Measurements from ENCODE around the gene MAP2K5.

The MAP2K5 gene

GRCh38 chr15:67678993-67679392, 136.5 kb downstream of the MAP2K5 start:
- DNase-seq: no peak

DNA sequence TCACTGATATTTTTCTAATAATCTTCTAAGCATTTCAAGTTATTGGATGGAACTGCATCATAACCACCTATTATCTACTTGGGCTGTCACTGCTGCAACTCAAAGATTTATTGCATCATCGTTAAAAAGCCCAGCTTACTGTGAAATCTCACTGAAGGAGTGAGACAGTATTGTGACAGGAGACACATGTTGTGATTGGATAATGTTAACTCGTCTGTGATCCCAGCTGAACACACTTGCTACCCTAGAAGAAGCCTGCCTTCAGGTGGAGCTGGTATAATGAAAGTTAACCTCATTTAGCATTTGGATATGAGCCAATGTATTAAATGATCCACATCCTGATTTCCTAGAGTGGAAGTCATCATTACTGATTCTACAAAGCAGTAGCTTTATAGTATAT, 138.1 kb downstream of the MAP2K5 start:
- DNase-seq: no peak

DNA sequence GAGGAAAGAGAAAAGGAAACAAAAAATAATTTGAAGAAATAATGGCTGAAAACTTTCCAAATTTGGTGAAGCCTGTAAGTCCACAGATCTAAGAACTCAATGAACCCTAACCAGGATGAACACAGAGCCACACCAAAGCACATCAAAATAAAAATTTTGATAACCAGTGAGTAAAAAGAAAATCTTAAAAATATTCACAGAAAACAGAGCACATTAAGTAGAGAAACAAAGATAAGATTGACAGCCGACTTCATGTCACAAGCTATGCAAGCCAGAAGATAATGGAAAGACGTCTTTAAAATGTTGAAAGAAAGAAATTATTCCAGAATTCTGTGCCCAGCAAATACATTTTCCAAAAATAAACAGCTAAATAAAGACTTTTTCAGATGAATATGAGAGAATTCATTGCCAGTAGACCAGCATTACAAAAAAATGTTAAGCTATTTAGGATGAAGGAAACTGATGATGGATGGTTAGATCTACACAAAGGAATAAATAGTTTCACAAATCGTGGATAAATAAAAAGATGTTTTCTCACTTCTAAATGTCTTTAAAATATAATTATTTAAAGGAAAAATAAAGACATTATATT, 142.6 kb downstream of the MAP2K5 start:
- DNase-seq: no peak

DNA sequence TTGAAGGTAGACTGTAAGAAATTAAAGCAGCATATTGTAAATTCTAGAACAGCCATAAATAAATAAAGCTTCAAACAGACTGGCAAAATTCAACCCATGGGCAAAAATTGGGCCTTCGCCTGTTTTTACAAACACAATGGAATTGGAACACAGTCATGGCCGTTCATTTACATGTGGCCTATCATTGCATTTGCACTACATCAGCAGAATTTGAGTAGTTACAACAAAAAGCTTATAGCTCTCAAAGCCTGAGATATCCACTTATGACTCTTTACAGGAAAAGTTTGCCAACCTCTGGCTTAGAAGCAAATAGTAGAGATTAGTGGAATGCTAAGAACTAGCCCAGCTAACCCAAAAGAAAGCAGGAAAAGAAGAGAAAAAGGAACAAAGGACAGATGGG, 143.2 kb downstream of the MAP2K5 start:
- DNase-seq: no peak

GRCh38 chr15:67690936-67691335, 148.4 kb downstream of the MAP2K5 start:
- no peak for DNase-seq

DNA sequence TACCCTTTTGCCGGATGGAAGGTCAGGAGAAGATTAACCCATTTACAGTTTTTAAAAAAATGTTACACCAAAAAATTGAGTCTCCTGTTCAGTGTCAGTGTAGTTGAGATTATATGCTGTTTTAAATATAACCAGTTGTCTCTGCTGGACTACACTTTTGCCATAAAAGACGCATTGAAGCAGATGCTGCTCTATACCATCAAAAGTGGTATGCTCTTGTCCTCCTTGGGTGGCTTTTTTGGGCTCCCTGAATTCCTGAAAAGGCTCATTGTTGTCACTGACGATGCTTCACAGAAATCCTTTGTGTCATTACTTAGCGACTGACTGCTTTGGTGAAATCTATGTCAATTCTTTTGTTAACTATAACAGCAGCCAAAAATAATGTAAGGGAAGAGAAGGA, 148.9 kb downstream of the MAP2K5 start:
- no peak for DNase-seq

DNA sequence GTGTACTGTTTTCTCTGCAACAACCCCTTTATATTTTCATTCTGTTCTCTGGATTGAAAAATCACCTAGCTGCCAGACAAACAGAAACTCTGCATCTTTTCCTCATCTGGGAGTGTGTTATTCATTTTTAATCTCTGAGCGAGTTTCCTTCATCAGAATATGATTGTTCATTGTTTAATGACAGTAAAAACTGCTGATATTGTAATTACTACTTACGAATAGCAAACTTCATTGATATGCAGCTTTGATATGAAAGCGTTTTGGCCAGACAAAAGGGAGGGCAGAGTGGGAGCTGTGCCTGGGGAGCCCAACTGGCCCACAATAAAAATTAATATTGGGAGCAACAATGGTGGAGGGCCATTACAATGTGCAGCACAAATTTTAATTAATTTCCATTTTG, 150.1 kb downstream of the MAP2K5 start:
- DNase-seq: no peak

DNA sequence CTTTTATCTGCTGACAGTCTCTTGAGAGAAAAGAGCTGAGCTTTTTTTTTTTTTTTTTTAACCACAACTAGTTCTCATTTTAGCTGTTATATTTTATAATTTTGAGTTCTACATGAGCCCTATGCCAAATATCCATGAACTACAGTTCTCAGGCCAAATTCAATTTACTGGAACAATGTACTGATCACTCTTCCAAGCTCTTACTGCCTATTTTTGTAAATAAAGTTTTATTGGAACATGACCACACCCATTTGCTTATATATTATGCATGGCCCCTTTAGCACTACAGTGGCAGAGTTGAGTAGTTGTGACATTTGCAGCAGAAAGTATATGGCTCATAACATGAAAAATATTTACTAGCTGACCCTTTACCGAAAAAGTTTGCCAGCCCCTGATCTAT, 153.6 kb downstream of the MAP2K5 start:
- no peak for DNase-seq

- DNase-seq: no peak
Measured at GRCh38 chr15:67700023-67700422, 157.5 kb downstream of the MAP2K5 start.

GRCh38 chr15:67701669-67702068, 159.2 kb downstream of the MAP2K5 start:
- no peak for DNase-seq

- DNase-seq: no peak
Measured at GRCh38 chr15:67707520-67708283, 165.2 kb downstream of the MAP2K5 start.

GRCh38 chr15:67708500-67708899, 166.0 kb downstream of the MAP2K5 start:
- no peak for DNase-seq

DNA sequence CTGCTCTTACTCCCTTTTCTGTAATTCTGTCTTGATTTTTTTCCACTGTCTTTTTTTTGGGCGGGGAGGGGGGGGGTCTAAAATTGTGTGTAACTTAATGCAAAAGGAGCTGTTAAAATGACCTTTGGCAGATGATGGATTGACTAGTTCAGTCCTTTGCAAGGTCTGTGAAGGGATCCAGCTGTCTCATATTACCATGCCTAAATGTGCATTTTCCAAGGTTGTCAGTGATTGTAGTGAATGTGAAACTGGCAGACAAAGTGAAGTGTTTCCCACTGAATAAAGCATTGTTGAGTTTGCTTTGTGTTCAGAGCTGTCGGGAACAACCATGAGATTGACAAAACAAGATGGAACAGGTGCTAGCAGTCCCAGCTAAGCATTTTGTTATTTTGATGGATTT, 172.7 kb downstream of the MAP2K5 start:
- no peak for DNase-seq

GRCh38 chr15:67716171-67716570, 173.7 kb downstream of the MAP2K5 start:
- DNase-seq: no peak

DNA sequence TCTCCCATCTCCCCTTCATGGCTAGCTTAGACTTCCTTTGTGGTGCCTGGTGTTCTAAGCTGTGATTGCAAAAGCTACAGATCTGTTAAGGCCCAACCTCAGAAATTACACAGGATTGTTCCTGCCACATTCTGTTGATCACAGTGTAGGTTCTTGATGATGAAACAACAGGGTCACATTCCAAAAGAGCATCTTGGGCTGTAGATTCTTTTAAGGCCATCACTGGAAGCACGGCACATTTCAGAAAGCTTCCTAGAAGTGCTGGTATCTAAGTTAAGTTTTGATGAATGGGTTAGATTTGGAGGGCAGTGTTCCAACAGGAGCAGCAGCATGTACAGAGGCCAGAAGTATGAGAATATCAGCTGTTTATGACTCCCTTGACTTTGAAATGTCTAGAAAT, 175.3 kb downstream of the MAP2K5 start:
- no peak for DNase-seq

DNA sequence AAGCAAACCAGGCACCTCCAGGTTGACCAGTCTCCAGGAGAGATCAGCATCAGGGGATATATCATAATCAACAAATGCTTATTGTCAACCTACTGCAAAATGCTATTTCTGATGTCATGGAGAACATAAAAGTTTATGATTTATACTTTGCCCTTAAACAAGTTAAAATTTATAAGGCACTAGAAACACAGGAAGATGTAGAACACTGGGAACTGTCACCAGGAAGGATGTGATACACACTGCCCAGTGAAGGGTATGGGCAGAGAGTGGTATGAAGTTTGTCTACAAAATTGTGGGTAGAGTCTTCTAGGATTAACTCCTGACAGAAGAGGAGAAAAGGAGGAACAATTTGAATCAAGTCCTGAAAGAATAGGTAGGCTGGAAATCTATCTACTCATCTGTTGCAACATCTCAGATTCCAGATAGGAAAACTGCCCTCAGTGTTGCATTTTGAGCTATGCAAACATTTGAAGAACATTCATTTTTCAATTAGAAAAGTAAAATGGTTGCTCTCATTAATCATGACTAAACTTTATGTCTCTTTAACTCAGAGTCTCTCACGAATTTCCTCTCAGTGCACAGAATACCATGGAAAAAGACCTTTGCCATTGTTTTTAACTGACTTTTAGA, 176.9 kb downstream of the MAP2K5 start:
- no peak for DNase-seq

- peak in 1 of 2 donors; percentile 49 for DNase-seq
Measured at GRCh38 chr15:67720556-67721175, 178.2 kb downstream of the MAP2K5 start.

DNA sequence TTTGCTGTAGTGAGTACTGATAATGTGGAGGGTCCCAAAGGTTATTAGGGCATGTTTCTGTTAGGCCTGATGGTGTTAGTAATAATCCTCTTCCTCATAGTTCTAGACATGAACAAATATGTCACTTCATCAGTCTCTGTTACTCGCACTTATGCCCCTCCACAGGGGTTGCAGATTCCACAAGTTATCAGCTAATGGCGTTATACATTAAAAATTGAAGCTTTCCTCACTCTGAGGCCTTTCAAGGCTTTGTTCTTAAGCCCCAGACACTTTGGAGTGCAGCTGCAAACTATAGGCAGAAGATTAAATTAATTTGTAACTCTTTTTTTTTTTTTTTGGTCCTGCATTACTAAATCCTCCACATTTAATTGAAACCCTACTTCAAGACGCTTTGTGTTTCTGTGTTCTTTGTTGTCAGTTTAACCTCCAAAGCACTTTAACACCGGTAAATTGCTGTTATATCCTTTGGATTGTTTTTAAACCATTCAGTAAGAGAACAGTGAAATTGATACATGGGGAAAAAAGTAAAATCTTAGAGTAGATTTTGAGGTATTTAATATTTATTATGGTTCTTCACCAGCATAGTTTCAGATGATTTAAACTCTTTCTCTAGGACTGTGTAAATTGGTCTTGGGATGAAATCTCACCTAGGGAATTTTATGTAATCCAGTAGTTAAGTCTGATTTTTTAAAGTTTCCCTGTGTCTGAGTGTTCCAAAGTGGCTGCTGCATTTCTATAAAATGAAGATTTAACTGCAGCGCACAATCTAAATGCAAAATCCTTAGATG, 179.7 kb downstream of the MAP2K5 start:
- no peak for DNase-seq

- DNase-seq: no peak
Measured at GRCh38 chr15:67723294-67724024, 181.0 kb downstream of the MAP2K5 start.

DNA sequence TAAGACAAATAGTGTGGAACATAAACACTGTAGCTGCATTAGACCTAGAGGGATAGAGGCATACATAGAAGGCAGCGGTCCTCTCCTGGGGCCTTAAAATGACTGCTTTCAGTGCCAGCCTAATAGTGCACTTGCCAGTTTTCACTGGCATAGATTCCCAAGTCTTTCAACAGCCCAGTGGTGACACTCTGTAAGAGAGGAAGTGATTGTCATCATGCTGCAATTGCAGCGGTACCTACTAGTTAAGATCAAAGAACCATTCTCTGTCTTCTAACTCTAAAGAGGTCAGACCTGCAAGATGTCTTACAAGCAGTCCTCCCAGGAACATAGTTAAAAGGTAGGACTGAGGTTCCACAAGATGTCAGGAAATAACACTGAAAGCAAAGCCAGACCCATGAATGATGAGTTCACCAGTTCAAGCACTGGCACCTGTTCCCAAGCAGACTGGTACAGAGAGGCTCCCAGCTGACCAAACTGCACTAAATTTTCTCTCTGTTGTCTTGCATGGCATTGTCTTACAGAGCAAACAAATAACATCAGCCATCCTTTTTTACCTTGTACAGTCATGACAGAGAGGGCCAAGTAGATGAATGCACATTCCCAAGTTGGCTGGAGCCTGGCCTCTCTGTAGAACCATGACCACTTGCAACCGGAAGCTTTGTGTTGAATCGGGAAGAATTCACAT, 182.3 kb downstream of the MAP2K5 start:
- DNase-seq: no peak

GRCh38 chr15:67730135-67730534, 187.6 kb downstream of the MAP2K5 start:
- DNase-seq: no peak

Measured in bone marrow (tissue), 2 donors.